Stomach (tissue), 4 donors: Measurements from ENCODE around the gene LRFN2.

Experiments
- EP300 ChIP-seq: sonication (generic); formaldehyde crosslinking; IDR thresholded peaks from one replicate; pipeline ENCODE4 v1.6.1; 2017; ENCODE audit warnings: antibody characterized with exemption
- TF ChIP-seq, protein P1 (sequence below), 7 experiments: fragments of 450-650 bp in 4 of 7; fragments of 200-600 bp in 3 of 7; sonication (generic) in 3 of 7; IDR thresholded peaks; one replicate each; pipeline ENCODE4 v1.5.1; 2016 to 2019; ENCODE audit warnings: antibody characterized with exemption in 7 of 7, control low read depth in 2 of 7, mild to moderate bottlenecking in 1 of 7

GRCh38 chr6:40387871-40388264 lies 199.3 kb downstream of the LRFN2 start:
- TF ChIP-seq, protein P1, sequence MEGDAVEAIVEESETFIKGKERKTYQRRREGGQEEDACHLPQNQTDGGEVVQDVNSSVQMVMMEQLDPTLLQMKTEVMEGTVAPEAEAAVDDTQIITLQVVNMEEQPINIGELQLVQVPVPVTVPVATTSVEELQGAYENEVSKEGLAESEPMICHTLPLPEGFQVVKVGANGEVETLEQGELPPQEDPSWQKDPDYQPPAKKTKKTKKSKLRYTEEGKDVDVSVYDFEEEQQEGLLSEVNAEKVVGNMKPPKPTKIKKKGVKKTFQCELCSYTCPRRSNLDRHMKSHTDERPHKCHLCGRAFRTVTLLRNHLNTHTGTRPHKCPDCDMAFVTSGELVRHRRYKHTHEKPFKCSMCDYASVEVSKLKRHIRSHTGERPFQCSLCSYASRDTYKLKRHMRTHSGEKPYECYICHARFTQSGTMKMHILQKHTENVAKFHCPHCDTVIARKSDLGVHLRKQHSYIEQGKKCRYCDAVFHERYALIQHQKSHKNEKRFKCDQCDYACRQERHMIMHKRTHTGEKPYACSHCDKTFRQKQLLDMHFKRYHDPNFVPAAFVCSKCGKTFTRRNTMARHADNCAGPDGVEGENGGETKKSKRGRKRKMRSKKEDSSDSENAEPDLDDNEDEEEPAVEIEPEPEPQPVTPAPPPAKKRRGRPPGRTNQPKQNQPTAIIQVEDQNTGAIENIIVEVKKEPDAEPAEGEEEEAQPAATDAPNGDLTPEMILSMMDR (IDR thresholded peaks at IDR 0.05): no peak
- TF ChIP-seq EP300: no peak
